PC-3 (cell line): ENCODE results near the gene ZFPM1.

Source experiments
- EZH2phosphoT487 ChIP-seq: fragments of 300-600 bp; sonication (generic); IDR thresholded peaks from 2 replicates; pipeline ENCODE4 v1.6.1; 2018; ENCODE audit warnings: mild to moderate bottlenecking, antibody characterized with exemption, low read length, borderline replicate concordance
- TF ChIP-seq, protein P1 (sequence below): fragments of 300-600 bp; sonication (generic); conservative IDR thresholded peaks from 2 replicates; pipeline ENCODE4 v1.5.1; 2017; ENCODE audit warnings: antibody characterized with exemption, low read depth, mild to moderate bottlenecking, low read length

DNA sequence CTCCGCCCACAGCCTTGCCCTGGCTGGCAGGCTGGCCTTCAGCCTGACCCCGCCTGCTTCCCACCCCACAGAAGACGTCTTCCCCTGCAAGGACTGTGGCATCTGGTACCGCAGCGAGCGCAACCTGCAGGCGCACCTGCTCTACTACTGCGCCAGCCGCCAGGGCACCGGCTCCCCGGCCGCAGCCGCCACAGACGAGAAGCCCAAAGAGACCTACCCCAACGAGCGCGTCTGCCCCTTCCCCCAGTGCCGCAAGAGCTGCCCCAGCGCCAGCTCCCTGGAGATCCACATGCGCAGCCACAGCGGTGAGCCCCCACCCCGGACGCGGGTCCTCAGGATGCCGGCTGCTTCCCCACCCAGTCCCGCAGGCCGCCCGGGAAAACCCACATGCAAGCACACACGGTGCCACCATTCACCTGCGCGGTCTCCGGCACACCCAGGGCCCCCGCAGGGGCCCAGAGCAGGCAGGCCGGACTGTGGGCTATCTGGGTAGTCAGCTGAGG lies 78.9 kb downstream of the ZFPM1 start:
- TF ChIP-seq, protein P1, sequence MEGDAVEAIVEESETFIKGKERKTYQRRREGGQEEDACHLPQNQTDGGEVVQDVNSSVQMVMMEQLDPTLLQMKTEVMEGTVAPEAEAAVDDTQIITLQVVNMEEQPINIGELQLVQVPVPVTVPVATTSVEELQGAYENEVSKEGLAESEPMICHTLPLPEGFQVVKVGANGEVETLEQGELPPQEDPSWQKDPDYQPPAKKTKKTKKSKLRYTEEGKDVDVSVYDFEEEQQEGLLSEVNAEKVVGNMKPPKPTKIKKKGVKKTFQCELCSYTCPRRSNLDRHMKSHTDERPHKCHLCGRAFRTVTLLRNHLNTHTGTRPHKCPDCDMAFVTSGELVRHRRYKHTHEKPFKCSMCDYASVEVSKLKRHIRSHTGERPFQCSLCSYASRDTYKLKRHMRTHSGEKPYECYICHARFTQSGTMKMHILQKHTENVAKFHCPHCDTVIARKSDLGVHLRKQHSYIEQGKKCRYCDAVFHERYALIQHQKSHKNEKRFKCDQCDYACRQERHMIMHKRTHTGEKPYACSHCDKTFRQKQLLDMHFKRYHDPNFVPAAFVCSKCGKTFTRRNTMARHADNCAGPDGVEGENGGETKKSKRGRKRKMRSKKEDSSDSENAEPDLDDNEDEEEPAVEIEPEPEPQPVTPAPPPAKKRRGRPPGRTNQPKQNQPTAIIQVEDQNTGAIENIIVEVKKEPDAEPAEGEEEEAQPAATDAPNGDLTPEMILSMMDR: no peak
- no peak for TF ChIP-seq EZH2phosphoT487
